Glutamatergic neuron (in vitro differentiated cells): ENCODE measurements around the gene SLC49A4. TPM values are rescaled to one million over a fixed set of nuclear protein-coding genes. Genes with fewer than 3 reads are reported as not detected.

ENCODE experiments used
- DNase-seq: peaks from one replicate; pipeline ENCODE4 v3.0.0; 2022
- H3K27ac Mint-ChIP-seq: one replicate; pipeline ENCODE4 v1.8.0; 2020; ENCODE audit warnings: mild to moderate bottlenecking, mixed read lengths, inconsistent platforms; ENCODE audit not compliant: unreplicated experiment
- H3K27me3 Mint-ChIP-seq: one replicate; pipeline ENCODE4 v1.8.0; 2020; ENCODE audit warnings: mild to moderate bottlenecking, moderate library complexity, mixed read lengths, inconsistent platforms; ENCODE audit not compliant: unreplicated experiment
- H3K36me3 Mint-ChIP-seq: one replicate; pipeline ENCODE4 v1.8.0; 2020; ENCODE audit warnings: mild to moderate bottlenecking, mixed read lengths, inconsistent platforms; ENCODE audit not compliant: unreplicated experiment
- H3K4me1 Mint-ChIP-seq: one replicate; pipeline ENCODE4 v1.8.0; 2020; ENCODE audit warnings: mild to moderate bottlenecking, low read depth, mixed read lengths, inconsistent platforms; ENCODE audit not compliant: unreplicated experiment
- H3K4me3 Mint-ChIP-seq: one replicate; pipeline ENCODE4 v1.8.0; 2020; ENCODE audit warnings: mild to moderate bottlenecking, mixed read lengths, inconsistent platforms; ENCODE audit not compliant: unreplicated experiment
- H3K9me3 Mint-ChIP-seq: one replicate; pipeline ENCODE4 v1.8.0; 2020; ENCODE audit warnings: mild to moderate bottlenecking, moderate library complexity, mixed read lengths, inconsistent platforms; ENCODE audit not compliant: unreplicated experiment
- total RNA-seq: library from RNA; stranded (reverse); fragmentation: NEBNext Ultra II Directional; extraction: Animal tissue kit (Norgen Biotek cat#: 25700); gene quantifications from one replicate; pipeline ENCODE4 v1.2.1, GENCODE V29; 2021; ENCODE audit not compliant: unreplicated experiment
- TF ChIP-seq, protein P1 (sequence below): fragments of 200-600 bp; sonication (generic); IDR thresholded peaks from one replicate; pipeline ENCODE4 v1.5.0; 2021; ENCODE audit not compliant: partially characterized antibody, unreplicated experiment

Gene SLC49A4
- total RNA-seq, 1 donor from 2014 or later: 8.6 TPM

DNA sequence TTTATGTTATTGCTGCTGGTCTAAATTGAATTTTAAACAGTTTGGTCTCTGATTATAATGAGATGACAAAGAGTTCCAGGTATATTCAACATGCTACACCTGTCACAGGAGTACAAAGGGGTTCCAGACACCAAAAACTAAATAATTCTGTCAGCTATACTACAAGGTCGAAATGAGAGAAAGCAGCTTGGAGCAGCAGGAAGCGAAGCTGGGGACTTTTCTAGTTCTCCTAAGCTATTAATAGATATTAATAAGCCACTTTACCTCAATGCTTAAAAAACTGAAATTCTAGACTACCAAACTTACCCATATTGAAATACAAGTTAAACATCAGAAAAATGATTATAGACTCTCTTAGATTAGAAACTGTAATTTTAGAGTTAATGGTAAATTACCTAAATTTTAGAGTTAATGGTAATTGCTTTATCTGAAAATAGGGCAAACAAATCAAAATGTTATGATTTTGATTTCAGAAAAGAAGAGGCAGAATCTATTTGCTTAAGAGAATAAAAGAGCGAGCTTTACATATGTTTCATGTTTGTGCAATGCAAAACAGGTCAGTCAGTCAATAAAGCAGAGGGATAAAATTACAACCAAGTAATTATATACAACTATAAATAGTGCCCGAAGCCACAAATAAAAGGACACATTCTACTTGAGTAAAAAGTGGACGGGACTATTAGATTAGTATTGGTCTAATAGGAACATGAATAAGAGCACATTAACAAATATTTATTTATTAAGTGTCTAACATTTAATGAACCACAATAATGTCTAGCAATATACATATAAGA is 18.0 kb upstream of the SLC49A4 start:
- no peak overlapping the region for H3K4me3 Mint-ChIP-seq
- DNase-seq: no peak
- no peak overlapping the region for H3K27ac Mint-ChIP-seq
- H3K27me3 Mint-ChIP-seq: no peaks in the 10 kb centered on the region
- TF ChIP-seq, protein P1, sequence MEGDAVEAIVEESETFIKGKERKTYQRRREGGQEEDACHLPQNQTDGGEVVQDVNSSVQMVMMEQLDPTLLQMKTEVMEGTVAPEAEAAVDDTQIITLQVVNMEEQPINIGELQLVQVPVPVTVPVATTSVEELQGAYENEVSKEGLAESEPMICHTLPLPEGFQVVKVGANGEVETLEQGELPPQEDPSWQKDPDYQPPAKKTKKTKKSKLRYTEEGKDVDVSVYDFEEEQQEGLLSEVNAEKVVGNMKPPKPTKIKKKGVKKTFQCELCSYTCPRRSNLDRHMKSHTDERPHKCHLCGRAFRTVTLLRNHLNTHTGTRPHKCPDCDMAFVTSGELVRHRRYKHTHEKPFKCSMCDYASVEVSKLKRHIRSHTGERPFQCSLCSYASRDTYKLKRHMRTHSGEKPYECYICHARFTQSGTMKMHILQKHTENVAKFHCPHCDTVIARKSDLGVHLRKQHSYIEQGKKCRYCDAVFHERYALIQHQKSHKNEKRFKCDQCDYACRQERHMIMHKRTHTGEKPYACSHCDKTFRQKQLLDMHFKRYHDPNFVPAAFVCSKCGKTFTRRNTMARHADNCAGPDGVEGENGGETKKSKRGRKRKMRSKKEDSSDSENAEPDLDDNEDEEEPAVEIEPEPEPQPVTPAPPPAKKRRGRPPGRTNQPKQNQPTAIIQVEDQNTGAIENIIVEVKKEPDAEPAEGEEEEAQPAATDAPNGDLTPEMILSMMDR: no peak
- H3K4me1 Mint-ChIP-seq: no peaks in the 10 kb centered on the region
- H3K36me3 Mint-ChIP-seq: peaks cover 6% of the 10 kb centered on the region
- peaks cover 5% of the 10 kb centered on the region for H3K9me3 Mint-ChIP-seq

DNA sequence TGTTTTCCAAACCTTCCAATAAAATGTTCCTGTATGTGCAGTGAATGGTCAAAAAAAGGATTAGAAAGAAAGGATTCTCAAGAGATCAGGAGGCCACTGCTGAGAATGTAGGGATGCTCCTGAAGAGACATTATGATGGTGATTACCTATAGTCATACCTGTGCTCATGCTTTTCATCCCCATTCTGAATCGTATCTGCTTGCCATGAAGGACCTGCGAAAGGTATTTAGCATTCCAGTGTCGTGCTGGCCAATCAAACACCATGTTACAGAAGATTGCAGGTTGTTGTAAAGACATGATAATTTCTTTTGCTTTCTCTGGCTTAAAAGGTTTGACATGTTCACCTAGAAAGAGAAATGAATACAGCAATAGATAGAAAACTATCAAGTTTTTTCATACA is 17.3 kb upstream of the SLC49A4 start:
- H3K27me3 Mint-ChIP-seq: no peaks in the 10 kb centered on the region
- peaks cover 7% of the 10 kb centered on the region for H3K36me3 Mint-ChIP-seq
- no peak for DNase-seq
- no peak overlapping the region for H3K27ac Mint-ChIP-seq
- H3K4me1 Mint-ChIP-seq: no peaks in the 10 kb centered on the region
- peaks cover 5% of the 10 kb centered on the region for H3K9me3 Mint-ChIP-seq
- TF ChIP-seq, protein P1: no peak
- H3K4me3 Mint-ChIP-seq: no peak overlapping the region

DNA sequence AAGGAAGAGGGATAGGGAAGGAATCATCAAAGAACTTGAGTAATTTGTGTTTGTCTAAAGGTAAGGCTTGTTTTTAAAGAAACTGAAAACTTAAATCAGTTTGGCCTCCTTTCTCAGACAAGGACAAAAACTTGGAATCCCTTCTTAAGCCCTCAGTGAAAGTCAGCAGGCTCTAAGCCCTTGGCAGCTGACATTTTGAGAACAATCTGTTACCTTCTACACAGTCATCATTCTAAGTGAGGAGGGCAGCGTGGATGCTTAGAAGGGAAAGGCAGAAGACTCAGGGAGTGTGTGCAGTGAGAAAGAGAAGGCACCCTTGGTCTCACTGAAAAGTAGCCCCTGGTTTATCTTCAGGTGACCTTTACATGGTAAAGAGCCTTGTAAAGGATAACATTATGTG is 12.1 kb upstream of the SLC49A4 start:
- no peak for DNase-seq
- Mint-ChIP-seq H3K27me3 (no peaks in the 10 kb centered on the region), H3K36me3 (peaks cover 7% of the 10 kb centered on the region), H3K27ac (no peak overlapping the region), H3K4me3 (no peak overlapping the region), H3K4me1 (no peaks in the 10 kb centered on the region), H3K9me3 (peaks cover 5% of the 10 kb centered on the region)
- TF ChIP-seq, protein P1: no peak

DNA sequence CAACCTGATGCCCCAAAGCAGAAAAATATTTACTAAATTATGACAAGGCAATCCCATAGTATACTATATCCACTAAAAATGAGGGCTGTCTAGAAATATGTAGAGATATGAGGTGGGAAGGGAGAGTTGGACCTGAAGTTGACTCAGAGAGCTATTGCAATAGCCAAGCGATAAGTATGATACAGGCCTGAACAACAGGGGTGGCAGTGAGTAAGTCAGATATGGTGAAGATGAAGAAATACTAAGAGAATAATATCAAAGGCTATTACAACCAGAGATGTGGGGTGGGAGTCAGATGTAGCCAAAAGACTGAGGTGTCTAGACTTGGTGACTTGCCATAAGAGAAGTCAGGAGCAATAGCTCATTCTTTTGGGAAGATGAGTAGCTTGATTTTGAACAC is 10.4 kb upstream of the SLC49A4 start:
- DNase-seq: no peak
- Mint-ChIP-seq H3K9me3 (peaks cover 3% of the 10 kb centered on the region), H3K27me3 (no peaks in the 10 kb centered on the region), H3K4me3 (no peak overlapping the region), H3K36me3 (peaks cover 7% of the 10 kb centered on the region), H3K27ac (no peak overlapping the region), H3K4me1 (no peaks in the 10 kb centered on the region)
- TF ChIP-seq, protein P1: no peak

DNA sequence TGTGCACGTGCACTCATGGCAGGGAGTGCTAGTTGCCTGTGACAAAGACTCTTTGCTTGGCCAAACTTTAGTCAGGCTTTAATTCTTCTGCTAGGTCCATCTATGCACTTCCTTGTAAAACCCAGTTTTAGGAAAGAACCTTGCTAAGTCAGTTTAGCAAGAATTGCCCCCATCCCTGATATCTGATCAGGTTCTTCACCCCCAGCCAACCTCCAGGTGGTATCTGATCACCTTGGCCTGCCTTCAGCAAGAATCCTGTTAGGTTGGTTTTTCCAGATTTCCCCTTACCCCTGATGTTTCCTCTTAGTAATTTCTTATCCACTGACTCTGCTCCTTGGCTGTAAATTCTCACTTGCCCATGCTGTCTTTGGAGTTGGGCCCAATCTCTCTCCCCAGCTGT is 9.6 kb upstream of the SLC49A4 start:
- H3K4me3 Mint-ChIP-seq: no peak overlapping the region
- TF ChIP-seq, protein P1: no peak
- H3K9me3 Mint-ChIP-seq: peaks cover 3% of the 10 kb centered on the region
- H3K36me3 Mint-ChIP-seq: peaks cover 7% of the 10 kb centered on the region
- H3K27me3 Mint-ChIP-seq: no peaks in the 10 kb centered on the region
- no peaks in the 10 kb centered on the region for H3K4me1 Mint-ChIP-seq
- DNase-seq: no peak
- H3K27ac Mint-ChIP-seq: no peak overlapping the region
